Left kidney (tissue), 2 donors: ENCODE measurements around the gene VASH2. TPM values are rescaled to one million over a fixed set of nuclear protein-coding genes. Genes with fewer than 3 reads are reported as not detected.

Experiments used
- DNase-seq: peaks from one replicate; pipeline ENCODE4 v3.0.0-alpha.2; 2013
- polyA plus RNA-seq: library from polyadenylated mRNA; unstranded; fragments of 120-200 nt; gene quantifications from one replicate; pipeline ENCODE4 v1.2.1, GENCODE V29; 2013; ENCODE audit not compliant: insufficient read length

VASH2 gene
- polyA plus RNA-seq, 1 donor: 27.2 TPM

DNA sequence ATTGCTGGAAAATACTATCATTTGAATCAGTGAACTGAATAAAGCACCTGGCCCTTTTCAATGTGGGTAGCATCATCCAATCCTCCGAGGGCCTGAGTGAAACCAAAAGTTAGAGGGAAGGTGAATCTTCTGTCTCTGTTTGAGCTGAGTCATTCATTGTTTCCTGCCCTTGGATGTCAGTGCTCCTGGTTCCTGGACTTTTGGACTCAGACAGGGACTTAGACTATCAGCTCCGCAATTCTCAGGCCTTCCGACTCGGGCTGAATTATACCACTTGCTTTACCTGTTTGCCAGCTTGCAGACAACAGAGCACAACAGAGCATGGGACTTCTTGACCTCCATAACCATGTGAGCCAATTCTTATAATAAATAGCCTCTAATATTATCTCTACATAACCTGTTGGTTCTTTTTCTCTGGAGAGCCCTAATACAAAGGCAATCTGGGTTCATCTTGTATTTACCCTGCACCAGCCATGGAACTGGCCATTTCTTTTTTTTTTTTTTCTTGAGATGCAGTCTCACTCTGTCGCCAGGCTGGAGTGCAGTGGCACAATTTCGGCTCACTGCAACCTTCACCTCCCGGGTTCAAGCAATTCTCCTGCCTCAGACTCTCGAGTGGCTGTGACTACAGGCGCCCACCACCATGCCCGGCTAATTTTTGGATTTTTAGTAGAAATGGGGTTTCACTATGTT lies 19.2 kb upstream of the VASH2 start:
- no peak for DNase-seq

GRCh38 chr1:212933815-212934471 lies 16.4 kb upstream of the VASH2 start:
- no peak for DNase-seq

DNA sequence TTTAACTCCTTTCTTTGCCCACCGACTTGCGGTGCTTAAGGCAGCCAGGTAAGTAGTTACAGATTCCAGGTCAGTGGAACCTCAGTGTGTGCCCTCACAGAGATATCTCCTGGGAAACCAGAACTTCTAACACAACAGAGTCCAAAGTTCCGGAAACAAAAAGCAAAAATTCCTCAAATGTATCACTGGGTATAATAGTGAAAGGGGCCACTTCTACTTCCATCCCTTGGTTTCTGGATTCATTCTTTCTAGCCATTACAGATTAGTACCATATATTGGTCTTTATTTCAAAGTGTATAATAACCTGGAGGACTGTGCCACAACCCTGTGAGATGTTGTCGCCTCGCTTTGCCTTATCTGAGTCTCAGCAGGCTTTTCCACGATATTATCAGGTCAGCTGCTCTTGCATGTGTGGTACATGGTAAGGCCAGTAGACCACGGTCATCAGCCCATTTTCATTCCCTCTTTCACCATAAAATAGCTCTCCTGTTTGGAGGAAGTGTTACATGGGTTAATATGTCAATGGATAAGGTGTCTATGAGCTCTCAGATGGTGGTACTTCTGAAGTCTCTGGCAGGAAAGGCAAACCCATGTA lies 14.9 kb upstream of the VASH2 start:
- DNase-seq: no peak

GRCh38 chr1:212937034-212937433 lies 13.3 kb upstream of the VASH2 start:
- DNase-seq: no peak

DNA sequence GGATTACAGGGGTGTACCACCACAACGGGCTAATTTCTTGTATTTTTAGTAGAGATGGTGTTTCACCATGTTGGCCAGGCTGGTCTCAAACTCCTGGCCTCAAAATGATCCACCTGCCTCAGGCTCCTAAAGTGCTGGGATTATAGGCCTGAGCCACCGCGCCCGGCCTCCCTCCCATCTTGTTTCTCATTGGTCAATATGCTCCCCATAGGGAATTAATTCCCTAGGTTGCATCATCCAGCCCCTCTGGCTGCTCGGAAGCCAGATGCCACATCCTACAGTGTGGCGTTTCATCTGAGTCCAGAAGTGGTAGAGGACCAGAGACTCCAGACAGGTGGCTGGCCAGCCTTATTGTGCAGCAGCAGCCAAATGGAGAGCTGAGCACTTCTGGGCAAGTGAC lies 11.5 kb upstream of the VASH2 start:
- DNase-seq: no peak

- no peak for DNase-seq
Measured at GRCh38 chr1:212941452-212941851, 8.9 kb upstream of the VASH2 start.

GRCh38 chr1:212942679-212943392 lies 7.5 kb upstream of the VASH2 start:
- DNase-seq: no peak

DNA sequence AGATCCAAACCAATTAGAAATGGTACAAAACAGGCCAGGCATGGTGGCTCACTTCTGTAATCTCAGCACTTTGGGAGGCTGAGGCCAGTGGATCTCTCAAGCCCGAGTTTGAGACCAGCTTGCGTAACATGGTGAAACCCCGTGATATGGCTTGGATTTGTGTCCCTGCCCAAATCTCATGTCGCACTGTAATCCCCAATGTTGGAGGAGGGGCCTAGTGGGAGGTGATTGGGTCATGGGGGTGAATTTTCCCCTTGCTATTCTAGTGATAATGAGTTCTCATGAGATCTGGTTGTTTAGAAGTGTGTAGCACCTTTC lies 7.0 kb upstream of the VASH2 start:
- no peak for DNase-seq

DNA sequence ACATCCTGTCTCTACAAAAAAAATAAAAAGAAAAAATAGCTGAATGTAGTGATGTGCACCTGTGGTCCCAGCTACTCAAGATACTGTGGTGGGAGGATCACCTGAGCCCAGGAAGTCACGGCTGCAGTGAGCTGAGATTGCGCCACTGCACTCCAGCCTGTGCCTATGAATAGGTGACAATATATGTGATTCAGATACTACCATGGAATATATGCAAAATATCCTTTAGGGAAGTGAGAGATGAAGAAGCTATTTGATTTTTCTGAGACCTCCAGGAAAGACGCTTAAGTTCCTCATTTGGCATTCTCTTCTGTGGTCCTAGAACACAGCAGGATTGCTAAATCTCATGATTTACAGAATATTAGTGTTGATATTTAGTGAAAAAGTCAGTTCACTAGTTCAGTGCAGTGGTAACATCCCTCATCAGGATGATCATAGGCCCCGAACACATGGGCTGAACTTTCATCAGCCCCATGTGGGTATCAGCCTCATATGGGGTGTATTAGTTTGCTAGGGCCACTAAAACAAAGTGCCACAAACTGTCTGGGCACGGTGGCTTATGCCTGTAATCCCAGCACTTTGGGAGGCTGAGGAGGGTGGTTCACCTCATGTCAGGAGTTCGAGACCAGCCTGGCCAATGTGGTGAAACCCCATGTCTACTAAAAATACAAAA lies 6.0 kb upstream of the VASH2 start:
- no peak for DNase-seq

DNA sequence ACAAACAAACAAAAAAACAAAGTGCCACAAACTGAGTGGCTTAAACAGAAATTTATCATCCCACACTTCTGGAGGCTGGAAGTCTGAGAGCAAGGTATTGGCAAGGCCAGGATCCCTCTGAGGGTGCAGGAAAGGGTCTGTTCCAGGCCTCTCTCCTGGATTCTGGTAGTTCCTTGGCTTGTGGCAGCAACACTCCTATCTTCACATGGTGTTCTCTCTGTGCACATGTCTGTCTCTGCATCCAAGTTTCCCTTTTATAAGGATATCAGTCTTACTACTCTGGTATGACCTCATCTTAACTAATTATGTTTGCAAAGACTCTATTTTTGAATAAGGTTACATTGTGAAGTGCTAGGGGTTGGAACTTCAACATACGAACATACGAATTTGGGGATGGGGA lies 5.3 kb upstream of the VASH2 start:
- DNase-seq: no peak

DNA sequence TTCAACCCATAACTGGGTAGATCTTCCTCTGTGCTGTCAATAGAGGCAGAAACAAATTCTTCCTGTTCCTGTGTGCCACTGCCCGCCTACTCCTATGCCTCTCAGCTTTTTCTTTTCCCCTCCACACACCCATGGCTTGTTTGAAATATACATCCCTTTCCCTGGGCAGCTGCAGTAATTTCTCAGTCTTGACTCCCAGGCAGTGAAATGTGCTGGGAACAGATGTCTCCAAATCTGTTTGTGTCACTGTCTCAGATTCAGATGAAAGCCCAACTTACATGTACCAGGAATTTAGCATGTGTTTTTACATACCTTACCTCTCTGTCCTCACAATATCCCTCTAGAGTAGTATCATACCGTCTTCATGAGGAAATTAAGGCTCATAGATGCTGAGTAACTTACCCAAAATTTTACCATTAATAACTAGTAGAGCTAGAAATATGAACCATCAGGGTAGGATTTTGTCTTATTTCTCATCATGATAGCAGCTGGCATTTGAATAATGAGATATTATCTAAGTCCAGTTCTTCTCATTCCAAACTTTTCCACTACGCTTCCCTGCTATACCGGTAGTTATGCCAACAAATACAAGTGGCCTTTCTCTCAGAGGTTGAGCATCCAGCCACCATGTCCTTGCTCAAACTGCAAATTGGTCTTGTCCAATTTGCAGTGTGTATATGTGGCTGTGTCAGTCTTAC lies 4.7 kb upstream of the VASH2 start:
- DNase-seq: no peak

DNA sequence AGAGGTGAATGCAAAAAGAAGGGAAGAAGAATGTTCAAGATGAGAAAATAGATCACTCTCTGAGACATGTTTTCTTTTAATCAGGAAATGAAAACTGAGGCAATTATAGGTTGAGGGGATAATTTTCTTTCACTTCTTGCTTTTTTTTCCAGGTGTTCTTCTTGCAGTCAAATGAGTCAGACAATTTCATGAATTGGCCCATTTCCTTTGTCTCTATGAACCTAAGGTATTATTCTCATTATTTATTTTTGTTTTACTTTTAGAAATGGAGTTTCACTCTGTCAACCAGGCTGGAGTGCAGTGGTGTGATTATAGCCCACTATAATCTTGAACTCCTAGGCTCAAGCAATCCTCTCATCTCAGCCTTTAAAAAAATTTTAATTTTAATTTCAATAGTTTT lies 3.5 kb upstream of the VASH2 start:
- DNase-seq: no peak

DNA sequence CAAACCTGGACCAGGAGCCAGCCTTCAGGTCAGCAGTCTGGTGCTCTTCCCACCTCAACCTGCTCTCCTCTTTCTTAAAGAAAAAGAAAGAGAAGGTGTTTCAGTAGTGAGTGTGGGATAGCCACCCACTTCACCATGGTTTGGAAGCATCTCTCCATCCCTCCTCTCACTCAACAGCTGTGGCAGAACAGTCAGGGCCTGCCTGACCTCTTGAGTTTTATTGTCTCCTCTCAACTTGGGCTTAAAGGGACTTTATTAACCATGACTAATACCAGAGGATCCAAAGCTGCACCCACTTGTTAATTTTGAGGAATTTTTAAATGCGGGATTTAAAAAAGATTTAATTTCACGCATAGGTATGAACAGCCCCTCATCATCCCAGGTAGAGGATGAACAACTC lies 570 bp upstream of the VASH2 start:
- no peak for DNase-seq

DNA sequence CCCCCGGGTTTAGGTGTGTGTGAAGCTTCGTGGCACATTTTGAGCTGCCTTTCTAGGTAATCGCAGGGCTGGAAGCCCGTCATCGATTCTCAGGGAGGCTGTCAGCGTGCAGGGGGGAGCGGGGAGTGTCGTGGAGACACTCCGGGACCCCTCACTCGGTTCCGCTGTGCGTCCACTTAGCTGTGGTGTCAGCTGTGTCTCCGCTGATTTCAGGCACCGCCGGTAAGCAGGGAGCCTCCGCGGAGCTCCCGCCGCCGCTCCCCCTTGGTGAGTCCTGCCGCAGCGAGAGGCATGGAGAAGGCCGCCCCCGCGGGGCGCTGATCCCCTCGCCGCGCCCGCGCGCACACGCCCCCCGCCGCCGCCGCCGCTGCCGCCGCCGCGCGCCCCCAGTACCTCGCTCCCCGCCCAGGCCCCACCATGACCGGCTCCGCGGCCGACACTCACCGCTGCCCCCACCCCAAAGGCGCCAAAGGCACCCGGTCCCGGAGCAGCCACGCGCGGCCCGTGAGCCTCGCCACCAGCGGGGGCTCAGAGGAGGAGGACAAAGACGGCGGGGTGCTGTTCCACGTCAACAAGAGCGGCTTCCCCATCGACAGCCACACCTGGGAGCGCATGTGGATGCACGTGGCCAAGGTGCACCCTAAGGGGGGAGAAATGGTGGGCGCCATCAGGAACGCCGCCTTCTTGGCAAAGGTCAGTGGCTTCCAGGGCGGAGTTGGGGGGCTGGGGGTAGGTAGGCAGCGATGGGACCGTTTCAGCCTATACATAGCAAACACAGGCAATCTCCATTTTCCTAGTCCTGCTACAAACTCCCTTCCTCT lies 995 bp downstream of the VASH2 start:
- DNase-seq: no peak

DNA sequence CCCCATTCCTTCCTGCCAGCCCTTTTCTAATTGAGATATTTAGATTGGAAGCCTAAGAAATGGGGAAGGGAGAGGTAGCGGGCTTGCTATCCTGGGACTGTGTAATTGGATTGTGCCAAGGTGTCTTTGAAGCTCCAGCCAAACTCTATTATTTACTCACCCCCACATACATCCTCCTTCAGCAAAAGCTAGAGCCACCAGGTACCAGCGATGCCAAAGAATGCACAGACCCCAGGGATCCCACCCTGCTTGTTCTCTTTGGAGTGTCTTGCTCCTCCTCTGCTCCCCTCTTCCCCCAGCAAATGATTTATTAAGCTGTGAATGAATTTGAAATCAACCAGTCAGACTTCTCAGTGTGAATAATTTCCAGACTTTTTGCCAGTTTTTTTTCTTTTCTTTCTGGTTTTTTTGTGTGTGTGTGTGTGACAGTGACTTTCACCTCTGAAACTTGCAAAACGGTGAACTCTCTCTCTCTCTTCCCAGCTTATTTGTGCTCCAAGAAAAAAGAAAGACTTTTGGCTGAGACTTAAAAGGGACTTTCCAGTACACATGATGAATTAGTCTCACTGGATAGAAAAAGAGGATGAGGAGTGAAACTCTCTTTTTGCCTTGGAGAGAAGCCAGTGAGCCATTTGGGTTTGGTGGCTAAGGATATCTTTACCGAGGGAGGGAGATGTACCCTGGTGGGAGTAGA lies 1.8 kb downstream of the VASH2 start:
- DNase-seq: no peak

DNA sequence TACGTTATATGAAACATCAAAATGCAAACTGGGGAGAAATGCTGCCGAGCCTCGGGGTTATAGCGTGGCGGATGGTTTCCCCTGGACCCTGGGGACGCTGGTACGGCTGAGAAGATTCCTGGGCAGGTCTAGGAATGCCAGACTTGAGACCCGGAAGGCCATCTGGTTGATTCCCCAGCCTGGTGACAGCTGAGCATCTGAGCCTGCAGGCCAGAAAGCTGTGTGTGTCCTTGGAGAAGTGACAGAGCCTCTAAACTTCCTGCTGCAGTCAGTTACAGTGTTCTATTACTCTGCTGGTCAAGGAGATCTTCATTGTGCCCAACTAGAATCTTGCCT lies 2.3 kb downstream of the VASH2 start:
- no peak for DNase-seq

- no peak for DNase-seq
Measured at GRCh38 chr1:212953321-212953720, 3.0 kb downstream of the VASH2 start.

DNA sequence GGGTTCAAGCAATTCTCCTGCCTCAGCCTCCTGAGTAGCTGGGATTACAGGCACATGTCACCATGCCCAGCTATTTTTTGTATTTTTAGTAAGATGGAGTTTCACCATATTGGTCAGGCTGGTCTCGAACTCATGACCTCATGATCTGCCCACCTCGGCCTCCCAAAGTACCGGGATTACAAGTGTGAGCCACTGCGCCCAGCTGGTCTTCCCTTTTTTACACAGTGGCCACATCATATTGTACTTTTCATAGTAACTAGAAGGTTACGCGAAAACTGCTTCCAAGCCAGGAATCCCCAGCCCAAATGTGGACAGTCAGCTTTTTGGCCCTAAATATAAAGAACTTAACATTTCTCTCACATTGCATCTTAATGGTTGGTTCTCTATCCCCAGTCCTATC lies 4.2 kb downstream of the VASH2 start:
- DNase-seq: no peak

- DNase-seq: no peak
Measured at GRCh38 chr1:212955098-212955497, 4.8 kb downstream of the VASH2 start.

GRCh38 chr1:212955961-212956620 lies 5.8 kb downstream of the VASH2 start:
- DNase-seq: no peak
